ENCODE results near the gene RNFT2. TPM values are rescaled to one million over a fixed set of nuclear protein-coding genes. Genes with fewer than 3 reads are reported as not detected.

The RNFT2 gene
- total and polyA plus RNA-seq, 2 donors from 2014 or later = 4.3 to 6.8 TPM

- H3K27me3 ChIP-seq (ENCODE audit: control insufficient read depth, insufficient read depth, low read length) = no peaks in the 10 kb centered on the region
- H3K9me3 ChIP-seq (ENCODE audit: control insufficient read depth in 2 of 3, insufficient read depth in 1 of 3, low read length in 3 of 3) = peaks cover 0 to 6% (median 0%) of the 10 kb centered on the region in 3 donors
- TF ChIP-seq, protein P1, sequence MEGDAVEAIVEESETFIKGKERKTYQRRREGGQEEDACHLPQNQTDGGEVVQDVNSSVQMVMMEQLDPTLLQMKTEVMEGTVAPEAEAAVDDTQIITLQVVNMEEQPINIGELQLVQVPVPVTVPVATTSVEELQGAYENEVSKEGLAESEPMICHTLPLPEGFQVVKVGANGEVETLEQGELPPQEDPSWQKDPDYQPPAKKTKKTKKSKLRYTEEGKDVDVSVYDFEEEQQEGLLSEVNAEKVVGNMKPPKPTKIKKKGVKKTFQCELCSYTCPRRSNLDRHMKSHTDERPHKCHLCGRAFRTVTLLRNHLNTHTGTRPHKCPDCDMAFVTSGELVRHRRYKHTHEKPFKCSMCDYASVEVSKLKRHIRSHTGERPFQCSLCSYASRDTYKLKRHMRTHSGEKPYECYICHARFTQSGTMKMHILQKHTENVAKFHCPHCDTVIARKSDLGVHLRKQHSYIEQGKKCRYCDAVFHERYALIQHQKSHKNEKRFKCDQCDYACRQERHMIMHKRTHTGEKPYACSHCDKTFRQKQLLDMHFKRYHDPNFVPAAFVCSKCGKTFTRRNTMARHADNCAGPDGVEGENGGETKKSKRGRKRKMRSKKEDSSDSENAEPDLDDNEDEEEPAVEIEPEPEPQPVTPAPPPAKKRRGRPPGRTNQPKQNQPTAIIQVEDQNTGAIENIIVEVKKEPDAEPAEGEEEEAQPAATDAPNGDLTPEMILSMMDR (IDR thresholded peaks at IDR 0.05; ENCODE audit: borderline replicate concordance, extremely low read depth, insufficient read depth) = no peak
- intact Hi-C loops (cut with DNase I) = no loop called here
- H3K9ac ChIP-seq (ENCODE audit: low read length in 3 of 3) = no peak overlapping the region
- DNase-seq (no peak), FAIRE-seq (no peak)
- no peak overlapping the region for H3K27ac ChIP-seq (ENCODE audit: low read depth in 2 of 2, low read length in 2 of 2)
- no peak overlapping the region for H3K4me3 ChIP-seq (ENCODE audit: low read length in 3 of 3)
- no peaks in the 10 kb centered on the region for H3K36me3 ChIP-seq (ENCODE audit: control insufficient read depth in 2 of 3, insufficient read depth in 3 of 3, low read length in 3 of 3)
- no peaks in the 10 kb centered on the region for H3K4me1 ChIP-seq (ENCODE audit: control insufficient read depth in 2 of 3, insufficient read depth in 2 of 3, low read depth in 1 of 3, low read length in 3 of 3)
Observed at GRCh38 chr12:116798719-116799118, 60.6 kb downstream of the RNFT2 start.

GRCh38 chr12:116799955-116800354 is 61.8 kb downstream of the RNFT2 start:
- intact Hi-C loops (cut with DNase I) = no loop called here
- Histone ChIP-seq H3K4me3 (ENCODE audit: low read length in 3 of 3) (no peak overlapping the region), H3K9ac (ENCODE audit: low read length in 3 of 3) (no peak overlapping the region), H3K9me3 (ENCODE audit: control insufficient read depth in 2 of 3, insufficient read depth in 1 of 3, low read length in 3 of 3) (peaks cover 0 to 6% (median 0%) of the 10 kb centered on the region in 3 donors), H3K27me3 (ENCODE audit: control insufficient read depth, insufficient read depth, low read length) (no peaks in the 10 kb centered on the region), H3K27ac (ENCODE audit: low read depth in 2 of 2, low read length in 2 of 2) (no peak overlapping the region), H3K36me3 (ENCODE audit: control insufficient read depth in 2 of 3, insufficient read depth in 3 of 3, low read length in 3 of 3) (no peaks in the 10 kb centered on the region), H3K4me1 (ENCODE audit: control insufficient read depth in 2 of 3, insufficient read depth in 2 of 3, low read depth in 1 of 3, low read length in 3 of 3) (no peaks in the 10 kb centered on the region)
- TF ChIP-seq, protein P1 (IDR thresholded peaks at IDR 0.05; ENCODE audit: borderline replicate concordance, extremely low read depth, insufficient read depth) = no peak
- FAIRE-seq = no peak
- DNase-seq = no peak

DNA sequence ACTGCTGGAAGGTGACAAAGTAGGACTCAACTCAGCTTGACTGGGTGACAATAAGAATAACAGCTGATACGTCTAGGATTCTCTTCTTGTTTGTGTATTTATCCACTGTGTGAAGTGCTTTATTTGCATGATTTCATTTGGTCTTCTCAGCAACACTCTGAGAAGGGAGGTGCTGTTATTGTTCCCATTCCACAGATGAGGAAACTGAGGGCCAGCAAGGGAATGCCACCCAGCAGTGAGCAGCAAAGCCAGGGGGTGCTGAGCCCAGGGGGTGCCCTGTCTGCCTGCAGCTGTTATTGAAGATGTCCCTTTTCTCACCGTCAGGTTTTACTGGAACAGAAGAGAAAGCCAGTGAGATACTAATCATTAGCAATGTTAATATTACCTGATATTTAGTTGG is 62.8 kb downstream of the RNFT2 start:
- Histone ChIP-seq H3K9me3 (ENCODE audit: control insufficient read depth in 2 of 3, insufficient read depth in 1 of 3, low read length in 3 of 3) (peaks cover 0 to 6% (median 0%) of the 10 kb centered on the region in 3 donors), H3K4me3 (ENCODE audit: low read length in 3 of 3) (no peak overlapping the region), H3K27me3 (ENCODE audit: control insufficient read depth, insufficient read depth, low read length) (no peaks in the 10 kb centered on the region), H3K9ac (ENCODE audit: low read length in 3 of 3) (no peak overlapping the region), H3K27ac (ENCODE audit: low read depth in 2 of 2, low read length in 2 of 2) (no peak overlapping the region), H3K36me3 (ENCODE audit: control insufficient read depth in 2 of 3, insufficient read depth in 3 of 3, low read length in 3 of 3) (no peaks in the 10 kb centered on the region), H3K4me1 (ENCODE audit: control insufficient read depth in 2 of 3, insufficient read depth in 2 of 3, low read depth in 1 of 3, low read length in 3 of 3) (no peaks in the 10 kb centered on the region)
- FAIRE-seq (no peak), DNase-seq (no peak)
- intact Hi-C loops (cut with DNase I) = no loop called here
- TF ChIP-seq, protein P1 (IDR thresholded peaks at IDR 0.05; ENCODE audit: borderline replicate concordance, extremely low read depth, insufficient read depth) = no peak

DNA sequence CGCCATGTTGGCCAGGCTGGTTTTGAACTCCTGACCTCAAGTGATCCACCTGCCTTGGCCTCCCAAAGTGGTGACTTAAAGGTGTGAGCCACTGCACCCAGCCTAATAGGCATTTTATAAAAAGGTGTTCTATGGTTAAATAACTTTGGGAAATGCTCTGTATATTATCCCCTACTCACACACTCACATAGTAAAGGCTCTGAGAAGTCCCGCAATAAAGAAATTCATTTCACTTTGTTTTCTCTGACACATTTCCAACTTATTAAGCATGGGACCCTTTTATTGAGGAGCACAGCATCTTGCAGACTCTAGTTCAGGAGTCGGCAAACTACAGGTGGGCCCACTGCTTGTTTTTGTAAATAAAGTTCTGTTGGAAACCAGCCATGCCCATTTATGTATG is 63.9 kb downstream of the RNFT2 start:
- Histone ChIP-seq H3K27ac (ENCODE audit: low read depth in 2 of 2, low read length in 2 of 2) (no peak overlapping the region), H3K4me3 (ENCODE audit: low read length in 3 of 3) (no peak overlapping the region), H3K9ac (ENCODE audit: low read length in 3 of 3) (no peak overlapping the region), H3K27me3 (ENCODE audit: control insufficient read depth, insufficient read depth, low read length) (no peaks in the 10 kb centered on the region), H3K4me1 (ENCODE audit: control insufficient read depth in 2 of 3, insufficient read depth in 2 of 3, low read depth in 1 of 3, low read length in 3 of 3) (no peaks in the 10 kb centered on the region), H3K9me3 (ENCODE audit: control insufficient read depth in 2 of 3, insufficient read depth in 1 of 3, low read length in 3 of 3) (peaks cover 0 to 6% (median 0%) of the 10 kb centered on the region in 3 donors), H3K36me3 (ENCODE audit: control insufficient read depth in 2 of 3, insufficient read depth in 3 of 3, low read length in 3 of 3) (no peaks in the 10 kb centered on the region)
- intact Hi-C loops (cut with DNase I) = no loop called here
- TF ChIP-seq, protein P1 (IDR thresholded peaks at IDR 0.05; ENCODE audit: borderline replicate concordance, extremely low read depth, insufficient read depth) = no peak
- no peak for DNase-seq
- no peak for FAIRE-seq

All from kidney (tissue), 14 donors.